HepG2 (cell line): ENCODE data around the gene TAF7. TPM values are rescaled to one million over a fixed set of nuclear protein-coding genes. Genes with fewer than 3 reads are reported as not detected.

Source experiments
- ATAC-seq: fragments of 200-7000 bp; cut with Tn5 transposase; 3 replicates; pipeline ENCODE4 v1.9.1; 2020; ENCODE audit warnings: mild to moderate bottlenecking, moderate library complexity
- BruUV-seq: library from RNA; stranded (reverse); fragments of 400-500 nt; replicated peaks from 2 replicates; lab custom pipeline; 2021; lab: Mats Ljungman, UMichigan
- CTCF ChIA-PET: fragments of 300-600 bp; formaldehyde crosslinking; extraction: SDS; loops from one replicate; lab custom pipeline; 2021; ENCODE audit warnings: low total read pairs, inconsistent platforms, low intra/inter-chr PET ratio; lab: Yijun Ruan, JAX
- POLR2A ChIA-PET: fragments of 350-600 bp; sonication (Branson Sonifier 250); formaldehyde crosslinking; loops from one replicate; lab custom pipeline; 2020; ENCODE audit warnings: antibody characterized with exemption, inconsistent platforms; lab: Yijun Ruan, JAX
- DNase-seq: peaks from one replicate; pipeline ENCODE4 v3.0.0-alpha.2; 2015; ENCODE audit warnings: low spot score
- FAIRE-seq: peaks from 3 replicates; lab custom pipeline; 2011; peaks lifted over from hg19 to GRCh38; lab: Jason Lieb, UNC
- H2AFZ ChIP-seq: one replicate; pipeline ENCODE4 v1.6.1; 2011; ENCODE audit warnings: low read length, inconsistent platforms
- H3K27ac ChIP-seq: fragments of 300-600 bp; 3 replicates; pipeline ENCODE4 v1.8.0; 2011; ENCODE audit warnings: mixed run types, mild to moderate bottlenecking, mixed read lengths, low read length, inconsistent platforms; ENCODE audit not compliant: insufficient read depth; ENCODE audit errors: extremely low read length
- H3K27me3 ChIP-seq, 2 experiments: fragments of 200-600 bp in 1 of 2; 2 replicates in 1 of 2; 3 replicates in 1 of 2; pipeline versions ENCODE4 v1.6.0 to v1.8.0; 2011; ENCODE audit warnings: low read length in 2 of 2, mild to moderate bottlenecking in 2 of 2, moderate library complexity in 2 of 2, inconsistent platforms in 1 of 2; ENCODE audit not compliant: insufficient read depth in 2 of 2, control insufficient read depth in 1 of 2
- H3K36me3 ChIP-seq, 2 experiments: fragments of 200-600 bp in 1 of 2; replicated peaks in 1 of 2; 2 replicates in 1 of 2; 3 replicates in 1 of 2; pipeline versions ENCODE4 v1.5.1 to v1.8.0; 2011; ENCODE audit warnings: low read length in 2 of 2, inconsistent platforms in 1 of 2; ENCODE audit not compliant: insufficient read depth in 2 of 2, control insufficient read depth in 1 of 2
- H3K4me1 ChIP-seq: 2 replicates; pipeline ENCODE4 v1.5.1; 2012; ENCODE audit warnings: low read length, inconsistent platforms; ENCODE audit not compliant: insufficient read depth
- H3K4me2 ChIP-seq: 2 replicates; pipeline ENCODE4 v1.6.0; 2011; ENCODE audit warnings: low read depth, low read length, inconsistent platforms
- H3K4me3 ChIP-seq, 3 experiments: fragments of 200-600 bp in 1 of 3; sonication (generic), shearing (Covaris generic) in 1 of 3; replicated peaks in 1 of 3; 2 replicates each; pipeline ENCODE4 v1.5.1; 2011 to 2016; ENCODE audit warnings: low read length in 3 of 3, inconsistent platforms in 2 of 3, low read depth in 2 of 3, mild to moderate bottlenecking in 2 of 3, control low read depth in 1 of 3, mixed read lengths in 1 of 3; ENCODE audit not compliant: insufficient read depth in 1 of 3
- H3K79me2 ChIP-seq: one replicate; pipeline ENCODE4 v1.6.1; 2011; ENCODE audit warnings: low read length, inconsistent platforms; ENCODE audit not compliant: insufficient read depth
- H3K9ac ChIP-seq: 2 replicates; pipeline ENCODE4 v1.6.0; 2011; ENCODE audit warnings: mild to moderate bottlenecking, low read depth, low read length, inconsistent platforms; ENCODE audit not compliant: insufficient read depth
- H3K9me3 ChIP-seq: 2 replicates; pipeline ENCODE4 v1.5.1; 2012; ENCODE audit warnings: mild to moderate bottlenecking, low read length
- H4K20me1 ChIP-seq: 2 replicates; pipeline ENCODE4 v1.6.0; 2011; ENCODE audit warnings: inconsistent platforms, mild to moderate bottlenecking, low read length, moderate library complexity; ENCODE audit not compliant: insufficient read depth
- ARID5B ChIP-seq: IDR thresholded peaks from 2 replicates; pipeline ENCODE4 v1.4.0; 2020; ENCODE audit warnings: mild to moderate bottlenecking, missing genetic modification reagents
- ATF7-NPFF ChIP-seq: sonication (generic); formaldehyde crosslinking; IDR thresholded peaks from 2 replicates; pipeline ENCODE4 v1.8.1; 2023; ENCODE audit warnings: mild to moderate bottlenecking, low read depth, missing genetic modification reagents, moderate library complexity
- FOXO4 ChIP-seq: sonication (generic); formaldehyde crosslinking; conservative IDR thresholded peaks from 2 replicates; pipeline ENCODE4 v1.8.1; 2023; ENCODE audit warnings: missing genetic modification reagents
- PHF21A ChIP-seq: sonication (generic); formaldehyde crosslinking; IDR thresholded peaks from 2 replicates; pipeline ENCODE4 v1.5.0; 2020; ENCODE audit warnings: mild to moderate bottlenecking, missing genetic modification reagents
- SOX5 ChIP-seq: IDR thresholded peaks from 2 replicates; pipeline ENCODE4 v1.6.1; 2016; ENCODE audit warnings: borderline replicate concordance
- SRSF1 ChIP-seq: fragments of 200-400 bp; formaldehyde crosslinking; optimal IDR thresholded peaks from 2 replicates; pipeline ENCODE3; 2017; ENCODE audit warnings: mild to moderate bottlenecking, low read depth, low read length, moderate library complexity
- ZBTB33 ChIP-seq: sonication (generic); formaldehyde crosslinking; IDR thresholded peaks from 2 replicates; pipeline ENCODE4 v1.4.0; 2020; ENCODE audit warnings: missing genetic modification reagents
- ZNF678 ChIP-seq: sonication (generic); formaldehyde crosslinking; IDR thresholded peaks from 2 replicates; pipeline ENCODE4 v1.4.0; 2020; ENCODE audit warnings: mild to moderate bottlenecking, missing genetic modification reagents
- ZNF816 ChIP-seq: sonication (generic); formaldehyde crosslinking; IDR thresholded peaks from 2 replicates; pipeline ENCODE4 v1.8.0; 2022; ENCODE audit warnings: missing genetic modification reagents, mild to moderate bottlenecking, borderline replicate concordance
- WGBS: methylation state at CpG from one replicate; pipeline ENCODE4 v1.1.6; 2017; ENCODE audit warnings: low lambda C conversion rate; 5-methylcytosine and 5-hydroxymethylcytosine counted together
- in situ Hi-C: cut with HindIII; loops from 2 replicates; pipeline ENCODE4 v1.10.0; 2017; ENCODE audit warnings: low pct_unique_long_range_greater_than_20kb; ENCODE audit not compliant: extremely low pct_ligation_motif_present
- intact Hi-C: fragments of 100-400 bp; cut with micrococcal nuclease; formaldehyde crosslinking; loops from one replicate; pipeline ENCODE4 v1.10.0; 2022; ENCODE audit not compliant: unreplicated experiment
- polyA plus RNA-seq, 8 experiments: library from polyadenylated mRNA; depleted of rRNA in 3 of 8; stranded (reverse) in 7 of 8; unstranded in 1 of 8; fragments of >200 nt; fragmentation: Illumina TruSeq in 4 of 8; extraction: Trizol in 4 of 8; gene quantifications; 2 replicates each; pipeline versions ENCODE4 v1.2.1 to v1.2.3, GENCODE V29; 2011 to 2016; ENCODE audit warnings: low read depth in 4 of 8, missing spikeins in 1 of 8, mixed read lengths in 1 of 8; ENCODE audit not compliant: insufficient read depth in 1 of 8
- total RNA-seq, 5 experiments: library from RNA; depleted of rRNA; stranded (reverse); fragments of >200 nt; fragmentation: Illumina TruSeq; extraction: Trizol; gene quantifications; 2 replicates each; pipeline ENCODE4 v1.2.3, GENCODE V29; 2016; ENCODE audit warnings: low read depth in 1 of 5

The TAF7 gene
- total and polyA plus RNA-seq, 2 of the 13 experiments (the other 11 are each of a cell fraction or from before 2014, with no cell fraction given), result 41.6 to 61.5 TPM

DNA sequence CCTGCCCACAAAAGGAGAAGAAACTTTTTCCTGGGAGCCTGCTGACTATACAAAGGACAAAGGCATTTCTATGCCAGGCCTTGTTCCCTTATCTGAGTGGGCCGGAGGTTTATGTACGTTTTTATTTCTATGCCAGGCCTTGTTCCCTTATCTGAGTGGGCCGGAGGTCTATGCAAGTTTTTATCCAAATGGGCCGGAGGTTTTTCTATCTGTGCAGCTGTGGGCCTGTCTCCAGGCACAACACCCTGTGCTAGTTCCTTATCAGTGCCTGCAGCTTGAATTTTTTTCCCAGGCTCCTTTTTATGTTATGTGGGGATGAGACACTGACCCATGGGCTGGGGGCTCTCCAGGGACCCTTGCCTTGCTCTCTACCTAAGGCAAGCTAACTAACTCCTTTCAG is 22.2 kb downstream of the TAF7 start:
- Histone ChIP-seq H3K36me3 (no peaks in the 10 kb centered on the region), H4K20me1 (no peaks in the 10 kb centered on the region), H3K9me3 (peaks cover 35% of the 10 kb centered on the region), H3K4me3 (no peak overlapping the region), H2AFZ (no peak overlapping the region), H3K9ac (no peak overlapping the region)
- ChIA-PET POLR2A (no interaction called here), CTCF (no interaction called here)
- no TSS peak for BruUV-seq
- WGBS, result 20% methylated on average over 4 of the region's 4 CpGs
- no peak for DNase-seq
- TF ChIP-seq ARID5B (CRISPR knock-in tag) (no peak), ATF7-NPFF (no peak), SRSF1 (no peak), PHF21A (CRISPR knock-in tag) (no peak)
- TF ChIP-seq, all 625 proteins: peak for 0
- intact Hi-C loops (no loop called here), in situ Hi-C loops (no loop called here)
- Histone ChIP-seq H3K79me2 (no peaks in the 10 kb centered on the region), H3K27ac (no peak overlapping the region), H3K4me2 (no peak overlapping the region), H3K4me1 (no peaks in the 10 kb centered on the region), H3K27me3 (no peaks in the 10 kb centered on the region)
- no peak for ATAC-seq
- no peak for FAIRE-seq

GRCh38 chr5:141272906-141273305 is 47.7 kb downstream of the TAF7 start:
- no peak overlapping the region for H3K27ac ChIP-seq
- in situ Hi-C loops (loop anchor here (25.0 kb wide), 1 partner anchor 511 kb away; no protein-coding TSS in a partner anchor), intact Hi-C loops (no loop called here)
- ATAC-seq, result no peak
- POLR2A ChIA-PET, result no interaction called here
- FAIRE-seq, result no peak
- H3K4me2 ChIP-seq, result no peak overlapping the region
- H3K4me3 ChIP-seq, result no peak overlapping the region
- H3K9me3 ChIP-seq, result peaks cover 92% of the 10 kb centered on the region
- 0% methylated on average over 3 of the region's 3 CpGs for WGBS
- no peak overlapping the region for H2AFZ ChIP-seq
- no peaks in the 10 kb centered on the region for H3K79me2 ChIP-seq
- no peaks in the 10 kb centered on the region for H3K27me3 ChIP-seq
- H3K9ac ChIP-seq, result no peak overlapping the region
- no TSS peak for BruUV-seq
- H4K20me1 ChIP-seq, result no peaks in the 10 kb centered on the region
- no peaks in the 10 kb centered on the region for H3K4me1 ChIP-seq
- no peak for DNase-seq
- H3K36me3 ChIP-seq, result no peaks in the 10 kb centered on the region
- CTCF ChIA-PET, result no interaction called here
- TF ChIP-seq ZBTB33 (CRISPR knock-in tag) (no peak), FOXO4 (CRISPR knock-in tag) (no peak), ZNF816 (no peak), ZNF678 (CRISPR knock-in tag) (no peak), SOX5 (CRISPR knock-in tag) (no peak)
